ENCODE results near the gene WNT4. TPM values are rescaled to one million over a fixed set of nuclear protein-coding genes. Genes with fewer than 3 reads are reported as not detected.

WNT4 gene
- total RNA-seq, 4 donors from 2014 or later = 0.12 to 0.27 (median 0.27) TPM; not detected in 1

GRCh38 chr1:22123901-22124404, 18.9 kb downstream of the WNT4 start:
- WGBS, 2 donors (ENCODE audit: low coverage in 1 of 2) = 67 to 79% methylated on average over 3 to 5 of the region's 9 CpGs
- H3K4me3 ChIP-seq = no peak overlapping the region
- TF ChIP-seq CTCF (IDR thresholded peaks at IDR 0.05) = no peak
- TF ChIP-seq EP300 (IDR thresholded peaks at IDR 0.05) = no peak
- no peak for TF ChIP-seq POLR2AphosphoS5 (IDR thresholded peaks at IDR 0.05)
- no peak for TF ChIP-seq POLR2A (IDR thresholded peaks at IDR 0.05)
- ATAC-seq = no peak
- H3K36me3 ChIP-seq = peaks cover 0 to 17% of the 10 kb centered on the region in 2 donors
- no peaks in the 10 kb centered on the region for H3K4me1 ChIP-seq
- H3K27me3 ChIP-seq = no peaks in the 10 kb centered on the region
- no peaks in the 10 kb centered on the region for H3K9me3 ChIP-seq
- H3K27ac ChIP-seq = no peak overlapping the region

GRCh38 chr1:22123071-22123390, 19.9 kb downstream of the WNT4 start:
- Histone ChIP-seq H3K36me3 (peaks cover 0 to 26% of the 10 kb centered on the region in 2 donors), H3K4me1 (peaks cover 0 to 4% (median 0%) of the 10 kb centered on the region in 3 donors), H3K9me3 (no peaks in the 10 kb centered on the region), H3K4me3 (no peak overlapping the region), H3K27ac (no peak overlapping the region), H3K27me3 (no peaks in the 10 kb centered on the region)
- ATAC-seq = no peak
- whole genome bisulfite sequencing, 2 donors (ENCODE audit: low coverage in 1 of 2) = 80% methylated on average over 2 of the region's 8 CpGs; no CpG with 5 or more reads in 1 of the 2 donors
- no peak for TF ChIP-seq POLR2A (IDR thresholded peaks at IDR 0.05)
- TF ChIP-seq POLR2AphosphoS5 (IDR thresholded peaks at IDR 0.05) = no peak
- no peak for TF ChIP-seq EP300 (IDR thresholded peaks at IDR 0.05)
- no peak for TF ChIP-seq CTCF (IDR thresholded peaks at IDR 0.05)

GRCh38 chr1:22122273-22123070, 20.4 kb downstream of the WNT4 start:
- H3K4me3 ChIP-seq = no peak overlapping the region
- no peaks in the 10 kb centered on the region for H3K27me3 ChIP-seq
- no peaks in the 10 kb centered on the region for H3K9me3 ChIP-seq
- 71 to 80% methylated on average over 3 to 6 of the region's 21 CpGs for WGBS, 2 donors (ENCODE audit: low coverage in 1 of 2)
- H3K36me3 ChIP-seq = peaks cover 0 to 30% of the 10 kb centered on the region in 2 donors
- TF ChIP-seq CTCF (IDR thresholded peaks at IDR 0.05) (no peak), POLR2A (IDR thresholded peaks at IDR 0.05) (no peak), EP300 (IDR thresholded peaks at IDR 0.05) (no peak), POLR2AphosphoS5 (IDR thresholded peaks at IDR 0.05) (no peak)
- peak; percentile 11 for ATAC-seq
- H3K4me1 ChIP-seq = peaks cover 0 to 10% (median 1%) of the 10 kb centered on the region in 3 donors
- no peak overlapping the region for H3K27ac ChIP-seq

GRCh38 chr1:22121421-22121911, 21.4 kb downstream of the WNT4 start:
- no peak overlapping the region for H3K27ac ChIP-seq
- H3K36me3 ChIP-seq = peaks cover 0 to 30% of the 10 kb centered on the region in 2 donors
- TF ChIP-seq POLR2AphosphoS5 (IDR thresholded peaks at IDR 0.05) (no peak), POLR2A (IDR thresholded peaks at IDR 0.05) (no peak), EP300 (IDR thresholded peaks at IDR 0.05) (no peak), CTCF (IDR thresholded peaks at IDR 0.05) (no peak)
- WGBS, 2 donors (ENCODE audit: low coverage in 1 of 2) = no CpG with 5 or more reads among the region's 15 CpGs
- H3K27me3 ChIP-seq = no peaks in the 10 kb centered on the region
- no peak for ATAC-seq
- H3K9me3 ChIP-seq = no peaks in the 10 kb centered on the region
- H3K4me3 ChIP-seq = no peak overlapping the region
- peaks cover 0 to 20% (median 4%) of the 10 kb centered on the region in 3 donors for H3K4me1 ChIP-seq

- Histone ChIP-seq H3K27me3 (no peaks in the 10 kb centered on the region), H3K4me1 (peaks cover 0 to 27% (median 4%) of the 10 kb centered on the region in 3 donors), H3K36me3 (peaks cover 0 to 32% of the 10 kb centered on the region in 2 donors), H3K4me3 (no peak overlapping the region), H3K9me3 (no peaks in the 10 kb centered on the region), H3K27ac (no peak overlapping the region)
- no peak for TF ChIP-seq POLR2A (IDR thresholded peaks at IDR 0.05)
- no peak for TF ChIP-seq CTCF (IDR thresholded peaks at IDR 0.05)
- no peak for TF ChIP-seq POLR2AphosphoS5 (IDR thresholded peaks at IDR 0.05)
- no peak for TF ChIP-seq EP300 (IDR thresholded peaks at IDR 0.05)
- ATAC-seq = no peak
- WGBS, 2 donors (ENCODE audit: low coverage in 1 of 2) = 100% methylated on average over 1 to 2 of the region's 11 CpGs
Observed at GRCh38 chr1:22120469-22120790, 22.5 kb downstream of the WNT4 start.

Measured in gastroesophageal sphincter (tissue), 4 donors.